Measurements from ENCODE around the gene ENDOD1.

Gene ENDOD1

DNA sequence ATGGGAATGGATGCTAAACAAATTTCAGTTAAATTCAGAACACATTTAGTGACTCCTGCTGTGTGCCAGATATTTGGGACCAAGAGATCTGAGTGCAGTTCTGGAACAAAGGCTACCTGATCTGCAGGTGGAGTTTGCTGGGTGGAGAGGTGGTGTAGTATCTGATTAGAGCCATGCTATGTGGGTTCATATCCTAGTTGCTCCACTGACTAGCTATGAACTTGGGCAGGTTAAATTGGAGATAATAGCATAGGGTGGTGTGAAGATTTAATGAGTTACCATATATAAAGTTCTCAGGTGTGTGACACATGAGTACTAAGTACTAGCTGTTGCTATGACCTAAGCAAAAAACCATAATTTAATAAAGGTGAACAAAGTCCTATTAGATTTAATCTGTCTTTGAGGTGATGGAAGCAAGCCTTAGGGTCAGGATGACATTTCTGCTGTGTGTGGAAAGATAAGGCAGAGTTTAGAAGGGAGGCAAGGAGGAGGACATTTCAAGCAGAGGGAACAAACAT lies 2.1 kb downstream of the ENDOD1 start:
- TF ChIP-seq, protein P1, sequence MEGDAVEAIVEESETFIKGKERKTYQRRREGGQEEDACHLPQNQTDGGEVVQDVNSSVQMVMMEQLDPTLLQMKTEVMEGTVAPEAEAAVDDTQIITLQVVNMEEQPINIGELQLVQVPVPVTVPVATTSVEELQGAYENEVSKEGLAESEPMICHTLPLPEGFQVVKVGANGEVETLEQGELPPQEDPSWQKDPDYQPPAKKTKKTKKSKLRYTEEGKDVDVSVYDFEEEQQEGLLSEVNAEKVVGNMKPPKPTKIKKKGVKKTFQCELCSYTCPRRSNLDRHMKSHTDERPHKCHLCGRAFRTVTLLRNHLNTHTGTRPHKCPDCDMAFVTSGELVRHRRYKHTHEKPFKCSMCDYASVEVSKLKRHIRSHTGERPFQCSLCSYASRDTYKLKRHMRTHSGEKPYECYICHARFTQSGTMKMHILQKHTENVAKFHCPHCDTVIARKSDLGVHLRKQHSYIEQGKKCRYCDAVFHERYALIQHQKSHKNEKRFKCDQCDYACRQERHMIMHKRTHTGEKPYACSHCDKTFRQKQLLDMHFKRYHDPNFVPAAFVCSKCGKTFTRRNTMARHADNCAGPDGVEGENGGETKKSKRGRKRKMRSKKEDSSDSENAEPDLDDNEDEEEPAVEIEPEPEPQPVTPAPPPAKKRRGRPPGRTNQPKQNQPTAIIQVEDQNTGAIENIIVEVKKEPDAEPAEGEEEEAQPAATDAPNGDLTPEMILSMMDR (IDR thresholded peaks at IDR 0.05; ENCODE audit: low read depth, low read length, missing control alignments): no peak
- no peak for DNase-seq (ENCODE audit: low read depth)
- H3K4me3 ChIP-seq (ENCODE audit: low read depth, low read length): no peak overlapping the region

DNA sequence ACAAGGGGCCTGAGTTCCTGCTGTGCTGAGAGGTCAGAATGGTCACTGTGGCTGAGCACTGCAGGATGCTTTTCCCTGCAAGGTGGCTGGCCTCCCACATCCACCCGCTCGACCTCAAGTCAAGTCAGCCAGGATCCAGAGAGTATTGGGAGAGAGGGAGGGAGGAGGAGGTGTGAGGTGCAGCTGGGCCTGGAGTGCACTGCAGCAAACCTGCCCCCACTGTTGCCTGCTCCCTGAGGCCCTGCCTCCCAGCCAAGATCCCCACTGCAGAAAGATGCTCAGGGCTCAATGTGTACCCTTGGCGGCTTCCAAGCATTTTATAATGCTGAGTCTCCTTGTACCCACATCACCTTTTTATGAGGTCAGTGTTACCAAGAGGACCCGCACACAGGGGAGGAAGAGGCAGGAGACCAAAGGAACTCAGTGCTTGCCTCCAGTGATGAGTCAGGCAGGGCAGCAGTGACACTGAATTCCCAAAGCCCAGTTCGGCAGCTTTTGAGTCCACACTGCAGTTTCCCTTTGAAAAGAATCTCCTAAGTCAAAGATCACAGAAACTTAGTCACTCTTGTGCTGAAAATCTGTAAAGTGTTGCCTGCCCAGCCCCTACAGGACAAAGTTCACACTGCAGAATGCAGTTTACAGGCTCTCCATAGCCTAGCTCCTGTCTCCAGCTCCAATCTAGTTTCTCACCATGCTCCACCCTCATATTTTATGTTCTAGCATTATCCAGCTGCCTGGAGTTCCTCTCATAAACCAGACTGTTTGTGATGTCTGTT lies 3.1 kb downstream of the ENDOD1 start:
- no peak overlapping the region for H3K4me3 ChIP-seq (ENCODE audit: low read depth, low read length)
- DNase-seq (ENCODE audit: low read depth): no peak
- TF ChIP-seq, protein P1 (IDR thresholded peaks at IDR 0.05; ENCODE audit: low read depth, low read length, missing control alignments): peak; percentile 79

DNA sequence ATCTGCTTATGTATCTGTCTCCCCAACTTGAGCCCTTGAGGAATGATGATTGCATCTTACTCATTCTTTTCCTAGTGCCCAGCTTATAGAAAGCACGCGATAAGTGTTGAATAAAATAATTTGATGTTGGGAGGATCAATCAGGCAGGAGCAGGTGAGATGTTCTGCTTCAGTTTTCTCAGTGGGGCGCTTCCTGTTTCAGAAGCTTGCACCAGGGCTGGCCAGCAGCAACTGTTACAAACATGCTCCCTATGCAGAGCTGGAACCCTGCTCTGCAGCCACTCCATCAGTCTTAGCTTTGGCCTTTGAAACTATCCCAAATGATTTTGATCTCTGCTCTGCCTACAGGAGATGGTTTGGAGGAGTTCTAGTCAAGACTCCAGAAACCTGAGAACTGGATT lies 3.9 kb downstream of the ENDOD1 start:
- DNase-seq (ENCODE audit: low read depth): no peak
- H3K4me3 ChIP-seq (ENCODE audit: low read depth, low read length): no peak overlapping the region
- TF ChIP-seq, protein P1 (IDR thresholded peaks at IDR 0.05; ENCODE audit: low read depth, low read length, missing control alignments): no peak

DNA sequence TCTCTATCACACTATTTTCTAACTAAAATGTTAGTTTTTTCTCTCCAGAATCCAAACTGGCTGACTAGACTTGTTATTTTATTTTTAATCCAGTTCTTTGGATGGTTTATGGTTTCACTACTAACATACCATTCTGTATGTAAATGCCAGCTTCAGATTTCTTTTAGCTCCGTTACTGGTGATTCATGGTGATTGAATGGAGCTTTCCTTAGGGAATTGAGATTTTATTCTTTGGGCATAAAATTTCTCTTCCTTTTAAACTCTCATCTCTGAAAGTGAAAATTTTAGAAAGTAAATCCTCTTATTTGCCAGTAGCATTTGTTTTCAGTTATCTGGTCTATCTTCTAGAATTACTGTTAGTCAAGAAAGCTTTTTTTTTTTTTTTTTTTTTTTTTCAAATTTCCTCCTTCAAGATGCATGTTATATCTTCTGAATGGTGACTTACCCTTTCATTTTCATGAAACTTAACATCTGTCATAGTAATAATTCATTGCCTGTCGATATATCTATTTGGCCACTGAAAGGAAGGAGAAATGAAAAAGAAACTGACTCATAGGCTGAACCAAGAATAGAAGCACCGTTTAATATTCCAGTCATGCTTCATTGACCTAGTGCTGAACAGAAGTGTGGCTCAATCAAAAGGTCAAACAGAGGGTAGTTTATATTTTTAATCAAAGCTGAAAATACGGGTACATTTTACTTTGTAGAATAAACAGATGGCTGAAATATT lies 6.4 kb downstream of the ENDOD1 start:
- DNase-seq (ENCODE audit: low read depth): peak; percentile 69

DNA sequence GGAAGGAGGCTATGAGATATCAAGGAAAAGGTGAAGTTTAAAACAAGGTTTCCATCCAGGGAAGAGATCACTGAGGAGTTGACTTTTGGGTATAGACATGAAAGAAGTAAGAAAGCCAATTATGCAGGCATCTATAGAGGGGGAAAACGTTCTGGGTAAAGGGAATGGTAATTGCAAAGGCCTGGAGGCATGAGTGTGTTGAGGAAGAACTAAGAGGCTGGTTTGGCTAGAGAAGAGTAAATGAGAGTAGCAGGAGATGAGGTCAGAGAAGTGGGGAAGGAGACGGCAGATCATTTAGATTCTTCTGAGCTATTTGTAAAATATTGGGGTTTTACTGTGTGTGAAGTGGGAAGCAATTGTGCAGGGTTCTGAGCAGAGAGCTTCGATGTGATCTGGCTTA lies 7.6 kb downstream of the ENDOD1 start:
- H3K4me3 ChIP-seq (ENCODE audit: low read depth, low read length): no peak overlapping the region
- DNase-seq (ENCODE audit: low read depth): no peak
- TF ChIP-seq, protein P1 (IDR thresholded peaks at IDR 0.05; ENCODE audit: low read depth, low read length, missing control alignments): no peak

More for the DNA sequence above, 6.4 kb downstream of the ENDOD1 start:
- no peak overlapping the region; the same call in 1 of the 2 replicates for H3K4me3 ChIP-seq (ENCODE audit: low read depth, low read length)
- TF ChIP-seq, protein P1 (IDR thresholded peaks at IDR 0.05; ENCODE audit: low read depth, low read length, missing control alignments): no peak

GRCh38 chr11:95098826-95099225 lies 9.2 kb downstream of the ENDOD1 start:
- no peak overlapping the region for H3K4me3 ChIP-seq (ENCODE audit: low read depth, low read length)
- TF ChIP-seq, protein P1 (IDR thresholded peaks at IDR 0.05; ENCODE audit: low read depth, low read length, missing control alignments): no peak
- DNase-seq (ENCODE audit: low read depth): no peak
